ENCODE results near the gene GRM4.

The GRM4 gene

DNA sequence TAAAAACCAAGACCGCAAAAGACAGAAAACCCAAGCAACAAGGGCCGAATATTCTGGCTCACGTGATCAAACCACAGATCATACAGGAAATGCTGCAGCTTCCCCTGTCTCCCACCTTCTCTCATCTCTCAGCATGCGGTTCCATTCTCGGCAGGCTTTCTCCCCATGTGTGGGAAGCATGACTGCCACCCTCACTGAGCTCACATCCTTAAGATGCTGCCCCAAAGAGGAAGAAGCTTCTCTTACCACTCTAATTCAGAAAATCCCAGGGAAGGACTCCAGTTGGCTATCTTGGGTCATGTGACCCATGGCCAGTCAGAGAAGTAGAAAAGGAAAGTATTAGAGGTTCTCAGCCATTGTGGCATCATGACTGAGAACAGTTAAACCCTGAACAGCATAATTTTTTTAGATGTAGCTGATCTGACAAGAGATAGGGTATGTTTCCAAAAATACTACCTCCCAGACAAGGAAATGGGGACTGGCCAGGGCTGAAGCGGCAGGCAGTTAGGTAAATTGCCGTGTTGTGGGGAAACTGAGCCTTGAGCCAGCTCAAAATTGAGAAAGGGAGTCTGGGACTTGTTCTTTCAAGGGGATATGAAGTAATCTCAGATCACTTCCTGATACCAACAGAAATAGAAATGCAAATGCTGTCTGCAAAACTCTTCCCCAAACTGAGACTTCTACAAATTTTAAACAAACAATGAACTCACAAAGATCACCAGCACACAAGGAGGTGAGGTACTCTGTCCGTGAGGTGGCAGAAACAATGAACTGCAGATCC lies 37.1 kb upstream of the GRM4 start:
- DNase-seq: peak; percentile 59
- no peak overlapping the region for H4K5ac ChIP-seq (ENCODE audit: low read length)
- WGBS (ENCODE audit: extremely low coverage, insufficient coverage, low lambda C conversion rate): no CpG with 5 or more reads among the region's 8 CpGs

DNA sequence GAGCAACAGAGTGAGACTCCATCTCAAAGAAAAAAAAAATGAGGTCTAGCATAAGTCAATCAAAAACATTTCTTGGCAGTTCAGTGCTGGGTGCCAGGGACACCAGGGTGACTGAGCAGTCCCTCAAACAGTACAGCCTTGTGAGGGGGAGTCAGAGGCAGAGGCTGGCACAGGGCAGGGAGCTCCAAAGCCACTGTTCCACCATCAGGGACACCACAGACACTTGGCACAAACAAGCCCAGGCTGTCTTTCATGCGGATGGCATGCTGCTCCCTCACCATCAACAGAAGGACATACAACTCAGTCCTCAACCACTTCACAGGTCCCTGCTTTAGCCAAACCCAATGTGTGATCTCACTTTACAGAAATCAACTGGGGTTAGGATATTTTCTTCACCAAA lies 36.0 kb upstream of the GRM4 start:
- Histone ChIP-seq H3K56ac (ENCODE audit: low read length) (no peak overlapping the region), H3K79me1 (ENCODE audit: low read length) (no peaks in the 10 kb centered on the region), H3K79me2 (ENCODE audit: control insufficient read depth, insufficient read depth, low read length) (no peaks in the 10 kb centered on the region), H3K4me3 (ENCODE audit: low read length) (no peak overlapping the region), H4K8ac (ENCODE audit: low read depth, low read length) (no peak overlapping the region), H2BK120ac (ENCODE audit: low read depth, low read length) (no peak overlapping the region), H2BK15ac (replicated peaks; ENCODE audit: low read depth) (no peak overlapping the region), H3K18ac (ENCODE audit: low read length) (no peak overlapping the region), H3K9ac (ENCODE audit: low read length) (no peak overlapping the region), H3K27me3 (ENCODE audit: insufficient read depth, low read length, poor library complexity) (no peaks in the 10 kb centered on the region), H3K4ac (ENCODE audit: low read depth, low read length) (no peak overlapping the region), H2AK5ac (ENCODE audit: low read length) (no peak overlapping the region), H4K5ac (ENCODE audit: low read length) (no peak overlapping the region), H3K27ac (ENCODE audit: low read depth, low read length) (no peak overlapping the region), H3K4me2 (ENCODE audit: low read length) (no peak overlapping the region), H2BK5ac (ENCODE audit: low read length) (no peak overlapping the region), H3K36me3 (ENCODE audit: control insufficient read depth, insufficient read depth, low read length) (no peaks in the 10 kb centered on the region), H3K4me1 (ENCODE audit: control insufficient read depth, low read depth, low read length) (no peaks in the 10 kb centered on the region), H3K23ac (ENCODE audit: low read length) (no peak overlapping the region)
- DNase-seq: no peak
- whole genome bisulfite sequencing (ENCODE audit: extremely low coverage, insufficient coverage, low lambda C conversion rate): no CpG with 5 or more reads among the region's 1 CpG

More for the DNA sequence above, 37.1 kb upstream of the GRM4 start:
- H4K8ac ChIP-seq (ENCODE audit: low read depth, low read length): no peak overlapping the region
- no peak overlapping the region for H3K4me3 ChIP-seq (ENCODE audit: low read length)
- H3K4me1 ChIP-seq (ENCODE audit: control insufficient read depth, low read depth, low read length): no peaks in the 10 kb centered on the region
- H3K9ac ChIP-seq (ENCODE audit: low read length): no peak overlapping the region
- H2BK15ac ChIP-seq (replicated peaks; ENCODE audit: low read depth): no peak overlapping the region
- no peak overlapping the region for H3K18ac ChIP-seq (ENCODE audit: low read length)
- H3K36me3 ChIP-seq (ENCODE audit: control insufficient read depth, insufficient read depth, low read length): no peaks in the 10 kb centered on the region
- no peak overlapping the region for H2BK5ac ChIP-seq (ENCODE audit: low read length)
- H3K79me1 ChIP-seq (ENCODE audit: low read length): no peaks in the 10 kb centered on the region
- no peak overlapping the region for H3K4me2 ChIP-seq (ENCODE audit: low read length)
- H3K27me3 ChIP-seq (ENCODE audit: insufficient read depth, low read length, poor library complexity): no peaks in the 10 kb centered on the region
- no peak overlapping the region for H3K23ac ChIP-seq (ENCODE audit: low read length)
- no peaks in the 10 kb centered on the region for H3K79me2 ChIP-seq (ENCODE audit: control insufficient read depth, insufficient read depth, low read length)
- no peak overlapping the region for H3K27ac ChIP-seq (ENCODE audit: low read depth, low read length)
- H3K4ac ChIP-seq (ENCODE audit: low read depth, low read length): no peak overlapping the region
- H3K56ac ChIP-seq (ENCODE audit: low read length): no peak overlapping the region
- H2BK120ac ChIP-seq (ENCODE audit: low read depth, low read length): no peak overlapping the region
- no peak overlapping the region for H2AK5ac ChIP-seq (ENCODE audit: low read length)

GRCh38 chr6:34179106-34179720 lies 33.3 kb upstream of the GRM4 start:
- no peak for DNase-seq
- Histone ChIP-seq H2BK120ac (ENCODE audit: low read depth, low read length) (no peak overlapping the region), H3K9ac (ENCODE audit: low read length) (no peak overlapping the region), H3K4me2 (ENCODE audit: low read length) (no peak overlapping the region), H4K5ac (ENCODE audit: low read length) (no peak overlapping the region), H3K23ac (ENCODE audit: low read length) (no peak overlapping the region), H2BK5ac (ENCODE audit: low read length) (no peak overlapping the region), H3K79me1 (ENCODE audit: low read length) (no peaks in the 10 kb centered on the region), H2BK15ac (replicated peaks; ENCODE audit: low read depth) (no peak overlapping the region), H3K79me2 (ENCODE audit: control insufficient read depth, insufficient read depth, low read length) (no peaks in the 10 kb centered on the region), H3K27me3 (ENCODE audit: insufficient read depth, low read length, poor library complexity) (no peaks in the 10 kb centered on the region), H3K4me3 (ENCODE audit: low read length) (no peak overlapping the region), H2AK5ac (ENCODE audit: low read length) (no peak overlapping the region), H3K18ac (ENCODE audit: low read length) (no peak overlapping the region), H3K4me1 (ENCODE audit: control insufficient read depth, low read depth, low read length) (no peaks in the 10 kb centered on the region), H4K8ac (ENCODE audit: low read depth, low read length) (no peak overlapping the region), H3K36me3 (ENCODE audit: control insufficient read depth, insufficient read depth, low read length) (no peaks in the 10 kb centered on the region), H3K4ac (ENCODE audit: low read depth, low read length) (no peak overlapping the region), H3K56ac (ENCODE audit: low read length) (no peak overlapping the region), H3K27ac (ENCODE audit: low read depth, low read length) (no peak overlapping the region)
- WGBS (ENCODE audit: extremely low coverage, insufficient coverage, low lambda C conversion rate): no CpG with 5 or more reads among the region's 12 CpGs

DNA sequence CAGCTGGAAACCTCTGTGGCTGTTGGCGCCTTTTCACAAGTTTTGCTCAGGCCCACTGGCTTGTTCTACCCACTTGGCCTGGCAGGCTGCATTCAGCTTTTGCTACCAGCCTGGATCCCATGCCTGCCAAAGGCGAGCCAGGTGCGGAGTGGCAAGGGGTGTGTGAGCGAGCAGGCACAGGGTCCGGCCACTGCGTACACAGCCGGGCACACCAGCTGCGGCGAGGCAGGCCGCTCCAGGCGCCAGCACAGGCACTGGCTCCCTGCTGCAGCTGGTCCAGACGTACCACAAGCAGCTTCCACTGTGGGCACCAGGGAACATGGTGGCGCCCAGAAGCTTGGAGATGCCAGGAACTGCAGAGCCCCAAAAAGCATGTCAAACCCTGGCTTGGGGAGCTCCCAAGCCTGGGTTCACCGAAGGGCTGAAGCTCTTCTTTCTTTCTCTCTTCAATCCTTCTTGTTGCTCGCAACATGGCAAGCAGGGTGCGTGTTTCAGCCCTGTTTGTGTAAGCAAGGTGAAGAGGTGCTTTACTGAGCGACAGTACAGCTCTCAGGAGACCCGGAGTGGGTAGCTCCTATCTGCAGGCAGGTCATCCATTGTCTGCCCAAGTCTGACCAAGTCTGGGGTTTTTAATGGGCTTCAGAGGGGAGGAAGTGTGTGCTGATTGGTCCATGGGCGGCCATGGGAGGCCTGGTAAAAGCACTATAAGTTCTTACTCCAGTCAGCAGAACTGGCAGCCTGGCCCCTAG lies 32.6 kb upstream of the GRM4 start:
- Histone ChIP-seq H3K79me2 (ENCODE audit: control insufficient read depth, insufficient read depth, low read length) (no peaks in the 10 kb centered on the region), H3K27ac (ENCODE audit: low read depth, low read length) (no peak overlapping the region), H3K18ac (ENCODE audit: low read length) (no peak overlapping the region), H3K4me3 (ENCODE audit: low read length) (no peak overlapping the region), H3K79me1 (ENCODE audit: low read length) (no peaks in the 10 kb centered on the region), H3K36me3 (ENCODE audit: control insufficient read depth, insufficient read depth, low read length) (no peaks in the 10 kb centered on the region), H2AK5ac (ENCODE audit: low read length) (no peak overlapping the region), H3K27me3 (ENCODE audit: insufficient read depth, low read length, poor library complexity) (no peaks in the 10 kb centered on the region), H2BK120ac (ENCODE audit: low read depth, low read length) (no peak overlapping the region), H4K5ac (ENCODE audit: low read length) (no peak overlapping the region), H3K4me2 (ENCODE audit: low read length) (no peak overlapping the region), H3K9ac (ENCODE audit: low read length) (no peak overlapping the region), H3K56ac (ENCODE audit: low read length) (no peak overlapping the region), H3K4ac (ENCODE audit: low read depth, low read length) (no peak overlapping the region), H4K8ac (ENCODE audit: low read depth, low read length) (no peak overlapping the region), H2BK15ac (replicated peaks; ENCODE audit: low read depth) (no peak overlapping the region), H3K4me1 (ENCODE audit: control insufficient read depth, low read depth, low read length) (no peaks in the 10 kb centered on the region), H3K23ac (ENCODE audit: low read length) (no peak overlapping the region), H2BK5ac (ENCODE audit: low read length) (no peak overlapping the region)
- DNase-seq: no peak
- no CpG with 5 or more reads among the region's 19 CpGs for WGBS (ENCODE audit: extremely low coverage, insufficient coverage, low lambda C conversion rate)

- Histone ChIP-seq H4K8ac (ENCODE audit: low read depth, low read length) (no peak overlapping the region), H3K4ac (ENCODE audit: low read depth, low read length) (no peak overlapping the region), H3K4me2 (ENCODE audit: low read length) (no peak overlapping the region), H2BK5ac (ENCODE audit: low read length) (no peak overlapping the region), H3K4me3 (ENCODE audit: low read length) (no peak overlapping the region), H2BK15ac (replicated peaks; ENCODE audit: low read depth) (no peak overlapping the region), H3K79me2 (ENCODE audit: control insufficient read depth, insufficient read depth, low read length) (no peaks in the 10 kb centered on the region), H4K5ac (ENCODE audit: low read length) (no peak overlapping the region), H3K27me3 (ENCODE audit: insufficient read depth, low read length, poor library complexity) (no peaks in the 10 kb centered on the region), H3K36me3 (ENCODE audit: control insufficient read depth, insufficient read depth, low read length) (no peaks in the 10 kb centered on the region), H3K27ac (ENCODE audit: low read depth, low read length) (no peak overlapping the region), H2BK120ac (ENCODE audit: low read depth, low read length) (no peak overlapping the region), H3K56ac (ENCODE audit: low read length) (no peak overlapping the region), H2AK5ac (ENCODE audit: low read length) (no peak overlapping the region), H3K18ac (ENCODE audit: low read length) (no peak overlapping the region), H3K9ac (ENCODE audit: low read length) (no peak overlapping the region), H3K23ac (ENCODE audit: low read length) (no peak overlapping the region), H3K4me1 (ENCODE audit: control insufficient read depth, low read depth, low read length) (no peaks in the 10 kb centered on the region), H3K79me1 (ENCODE audit: low read length) (no peaks in the 10 kb centered on the region)
- DNase-seq: no peak
- no CpG with 5 or more reads among the region's 5 CpGs for WGBS (ENCODE audit: extremely low coverage, insufficient coverage, low lambda C conversion rate)
Measured at GRCh38 chr6:34177181-34177591, 31.3 kb upstream of the GRM4 start.
